ENCODE results near the gene SHISAL2B.
"Not testable (repeated sequence)": the region's sequence is repeated elsewhere in the genome, so short reads cannot be mapped to it uniquely, and the experiment has no call there.

Gene SHISAL2B

GRCh38 chr5:64696414-64696813 is 6.1 kb downstream of the SHISAL2B start:
- DNase-seq (ENCODE audit: low read depth, low spot score): not testable (repeated sequence)

GRCh38 chr5:64700765-64701164 is 10.5 kb downstream of the SHISAL2B start:
- no peak for DNase-seq (ENCODE audit: low read depth, low spot score)

DNA sequence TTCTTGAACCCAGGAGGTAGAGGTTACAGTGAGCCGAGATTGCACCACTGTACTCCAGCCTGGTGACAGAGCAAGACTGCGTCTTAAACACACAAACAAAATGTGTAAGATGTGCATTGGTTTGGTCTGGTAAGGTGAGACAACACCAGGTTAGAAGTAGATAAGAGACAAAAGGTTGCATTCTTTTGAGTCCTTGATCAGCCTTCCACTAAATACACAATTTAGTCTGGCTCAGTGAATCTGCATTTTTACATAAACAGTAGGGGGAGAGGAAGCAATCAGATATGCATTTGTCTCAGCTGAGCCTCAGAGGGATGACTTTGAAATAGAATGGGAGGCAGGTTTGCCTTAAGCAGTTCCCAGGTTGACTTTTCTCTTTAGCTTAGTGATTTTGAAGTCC is 15.8 kb downstream of the SHISAL2B start:
- not testable (repeated sequence) for DNase-seq (ENCODE audit: low read depth, low spot score)

- no peak for DNase-seq (ENCODE audit: low read depth, low spot score)
These were observed 16.9 kb downstream of the SHISAL2B start for GRCh38 chr5:64707191-64707590.

GRCh38 chr5:64714495-64714894 is 24.2 kb downstream of the SHISAL2B start:
- not testable (repeated sequence) for DNase-seq (ENCODE audit: low read depth, low spot score)

DNA sequence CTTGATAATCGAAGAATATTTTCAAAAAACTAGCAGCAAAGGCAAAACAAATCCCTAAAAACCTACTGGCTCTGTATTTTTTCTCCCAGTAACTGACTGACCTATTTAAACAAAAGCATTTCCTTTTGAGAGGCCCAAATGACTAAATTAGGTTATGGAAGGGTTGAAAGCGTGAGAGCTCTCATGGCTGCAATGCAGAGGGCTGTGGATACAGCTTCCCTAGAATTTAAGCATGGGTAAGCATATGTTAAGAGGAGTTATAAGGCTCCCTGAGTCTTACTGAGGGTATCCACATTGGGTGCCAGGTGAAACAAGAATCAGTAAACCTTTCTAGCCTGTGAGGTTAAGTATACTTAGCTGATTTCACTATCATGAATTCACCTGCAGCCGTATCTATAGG is 32.3 kb downstream of the SHISAL2B start:
- no peak for DNase-seq (ENCODE audit: low read depth, low spot score)

DNA sequence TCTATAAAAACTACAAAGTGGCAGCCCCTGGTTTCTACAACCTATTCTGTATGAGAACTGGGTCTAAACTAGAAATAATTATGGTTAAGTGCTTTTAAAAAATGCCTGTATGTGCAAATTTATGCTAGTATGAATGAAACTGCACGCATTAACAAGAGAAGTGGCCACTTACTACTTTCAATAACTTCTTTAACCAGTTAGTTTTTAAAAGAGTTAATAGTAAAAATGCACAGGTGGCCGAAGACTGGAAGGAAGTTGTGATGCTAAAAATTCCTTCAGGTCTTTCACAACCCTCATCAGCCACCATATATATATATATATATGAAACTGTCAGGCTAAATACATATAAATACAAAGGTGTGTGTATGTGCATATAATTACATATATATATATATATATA is 36.8 kb downstream of the SHISAL2B start:
- DNase-seq (ENCODE audit: low read depth, low spot score): no peak

DNA sequence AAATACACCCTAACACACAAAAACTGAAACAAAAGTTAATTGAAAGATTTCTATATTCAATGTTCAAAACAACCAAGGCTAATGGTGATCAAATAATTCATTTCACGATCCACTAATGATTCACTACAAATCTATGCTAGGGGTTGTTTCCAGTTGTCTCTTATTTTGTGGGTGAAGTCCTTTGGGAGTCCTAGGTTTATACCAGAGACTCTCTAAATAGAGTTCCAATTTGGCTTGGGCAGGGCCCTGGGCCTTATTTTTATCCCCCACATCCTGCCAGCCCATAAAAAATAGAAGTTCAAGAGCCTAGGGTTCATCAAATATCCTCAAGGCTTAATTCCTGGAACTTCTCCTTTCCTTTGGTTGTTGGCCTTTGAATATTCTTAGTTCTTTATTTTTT is 52.1 kb downstream of the SHISAL2B start:
- DNase-seq (ENCODE audit: low read depth, low spot score): no peak

DNA sequence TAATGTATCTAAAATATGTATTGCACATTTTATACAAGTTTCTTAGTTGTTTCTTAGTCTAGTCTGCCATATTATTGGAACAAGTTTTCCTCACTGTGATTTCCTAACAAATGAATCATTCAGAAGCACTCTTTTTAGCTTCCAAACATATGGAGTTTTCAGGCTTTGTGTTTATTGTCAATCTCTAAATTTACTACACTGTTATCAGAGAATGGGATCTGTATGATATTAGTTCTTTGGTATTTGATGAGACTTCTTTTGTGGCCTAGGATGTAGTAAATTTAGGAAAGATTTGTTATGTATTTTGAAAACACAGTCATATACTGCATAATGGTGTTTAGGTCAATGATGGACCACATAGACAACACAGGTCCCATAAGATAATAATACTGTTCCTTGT is 52.5 kb downstream of the SHISAL2B start:
- DNase-seq (ENCODE audit: low read depth, low spot score): no peak

DNA sequence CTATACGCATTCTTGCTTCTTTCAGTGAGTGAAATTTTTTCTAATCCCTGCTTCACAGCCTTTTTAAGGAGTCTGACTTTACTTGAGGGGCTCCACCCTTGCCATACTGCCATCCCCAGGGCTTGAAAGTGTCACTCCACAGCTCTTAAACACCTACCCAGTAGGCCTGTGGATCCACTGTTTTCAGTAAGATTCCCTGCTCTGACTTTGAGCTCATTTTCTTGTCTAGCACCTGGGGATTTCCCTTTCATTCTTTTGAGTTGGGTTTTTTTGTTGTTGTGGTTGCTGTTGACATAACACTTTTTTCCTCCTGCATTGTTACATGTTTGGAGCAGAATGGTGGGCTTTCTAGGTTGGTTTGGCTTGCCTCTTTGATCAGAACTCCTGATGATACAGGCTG is 54.6 kb downstream of the SHISAL2B start:
- no peak for DNase-seq (ENCODE audit: low read depth, low spot score)

GRCh38 chr5:64746446-64746845 is 56.1 kb downstream of the SHISAL2B start:
- no peak for DNase-seq (ENCODE audit: low read depth, low spot score)

DNA sequence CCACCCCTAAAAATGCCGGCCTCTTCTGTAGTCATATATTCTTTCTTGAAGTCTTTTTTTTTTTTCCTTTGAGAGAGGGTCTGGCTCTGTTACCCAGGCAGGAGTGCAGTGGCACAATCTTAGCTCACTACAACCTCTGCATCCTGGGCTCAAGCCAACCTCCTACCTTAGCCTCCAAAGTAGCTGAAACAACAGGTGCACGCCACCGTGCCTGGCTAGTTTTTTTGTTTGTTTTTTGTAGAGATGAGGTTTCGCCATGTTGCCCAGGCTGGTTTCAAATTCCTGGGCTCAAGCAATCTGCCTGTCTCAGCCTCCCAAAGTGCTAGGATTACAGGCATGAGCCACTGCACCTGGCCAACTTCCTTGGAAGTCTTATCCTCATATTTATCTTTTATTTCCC is 59.1 kb downstream of the SHISAL2B start:
- no peak for DNase-seq (ENCODE audit: low read depth, low spot score)

DNA sequence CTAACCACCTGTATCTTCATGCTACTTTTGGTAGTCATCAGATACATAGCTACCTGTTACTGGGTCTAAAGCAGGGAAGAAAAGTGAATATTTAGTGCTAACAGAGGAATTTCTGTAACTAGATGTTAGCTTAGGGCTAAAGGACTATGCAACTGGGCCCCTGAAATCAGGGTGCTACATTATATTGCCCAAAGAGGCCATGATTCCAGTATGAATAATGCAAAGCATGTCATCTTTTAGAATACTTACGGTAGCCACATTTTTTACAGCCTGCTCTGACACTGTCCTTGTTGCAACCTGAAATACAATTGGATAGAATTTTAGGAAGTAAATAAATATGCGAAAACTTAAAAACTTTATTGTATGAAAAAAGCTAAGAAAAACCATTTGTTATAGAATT is 63.8 kb downstream of the SHISAL2B start:
- DNase-seq (ENCODE audit: low read depth, low spot score): no peak

DNA sequence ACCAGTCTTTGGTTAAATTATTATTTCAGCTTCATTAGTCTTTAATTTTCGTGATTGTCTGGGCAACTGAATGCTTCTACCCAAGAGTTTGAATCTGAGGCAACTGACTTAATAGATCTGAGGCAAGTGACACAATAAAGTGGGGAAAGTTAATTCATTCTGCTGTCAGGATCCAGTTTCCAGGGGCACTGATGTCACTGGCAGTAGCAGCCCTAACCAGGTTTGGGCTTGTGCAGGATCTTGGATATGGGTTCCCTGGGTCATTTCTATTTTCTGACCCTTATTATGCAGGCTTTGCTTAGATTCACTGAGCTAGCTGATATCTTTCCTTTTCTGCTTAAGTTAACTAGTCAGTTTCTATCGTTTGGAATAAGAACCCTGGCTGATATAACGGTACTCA is 68.6 kb downstream of the SHISAL2B start:
- no peak for DNase-seq (ENCODE audit: low read depth, low spot score)

DNA sequence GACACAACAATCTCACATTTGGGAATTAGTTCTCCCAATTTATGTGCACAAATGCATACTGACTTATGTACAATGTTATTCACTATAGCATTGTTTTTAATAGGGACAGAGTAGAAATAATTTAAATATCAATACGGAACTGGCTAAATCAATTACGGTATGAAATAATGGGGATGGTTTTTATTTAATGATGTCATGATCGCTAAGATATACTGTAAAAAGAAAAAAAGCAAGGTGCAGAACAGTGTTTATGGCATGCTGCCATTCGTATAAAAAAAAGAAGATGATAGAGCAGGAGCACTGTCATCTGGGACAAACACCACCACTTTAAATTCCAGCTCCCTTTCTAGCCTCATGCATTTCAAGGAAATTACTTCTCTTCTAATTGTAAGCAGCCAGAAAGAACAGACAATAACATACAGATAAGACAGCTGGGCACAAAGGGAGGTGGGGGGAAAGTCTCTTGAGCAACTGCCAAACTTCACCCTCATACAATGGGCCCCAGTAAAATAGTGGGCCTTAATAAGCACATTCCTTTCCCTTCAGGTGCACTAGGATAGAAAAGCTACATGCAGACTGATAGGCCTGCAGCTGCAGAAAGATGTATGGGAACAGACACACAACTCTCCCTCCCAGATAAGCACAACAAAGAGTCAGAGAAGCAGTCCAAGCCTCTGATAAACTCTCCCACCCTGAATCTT is 69.8 kb downstream of the SHISAL2B start:
- no peak for DNase-seq (ENCODE audit: low read depth, low spot score)

DNA sequence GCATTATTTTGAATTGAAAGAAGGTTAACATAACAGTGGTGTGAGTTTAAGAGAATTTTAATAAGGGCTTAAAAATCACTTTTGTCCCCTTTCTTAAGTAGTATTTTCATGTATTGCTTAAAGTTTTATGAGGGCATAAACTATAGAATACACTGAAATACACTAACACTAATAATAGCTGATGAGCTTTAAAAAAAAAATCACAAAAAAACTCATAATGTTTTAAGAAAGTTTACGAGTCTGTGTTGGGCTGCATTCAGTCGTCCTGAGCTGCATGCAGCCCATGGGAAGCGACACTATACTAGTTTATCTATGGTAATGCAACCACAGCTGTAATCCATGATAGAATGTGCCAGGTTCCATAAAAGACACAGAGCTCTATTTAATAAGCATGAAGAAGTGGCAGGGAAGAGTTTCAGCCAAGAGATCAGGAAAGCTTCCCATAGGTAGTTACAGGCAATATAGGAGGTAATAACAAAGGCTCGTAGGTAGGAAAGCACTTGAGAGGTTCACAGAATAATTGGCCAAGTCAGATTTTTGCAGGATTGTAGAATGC is 73.7 kb downstream of the SHISAL2B start:
- DNase-seq (ENCODE audit: low read depth, low spot score): no peak

GRCh38 chr5:64765804-64766504 is 75.7 kb downstream of the SHISAL2B start:
- DNase-seq (ENCODE audit: low read depth, low spot score): no peak

- DNase-seq (ENCODE audit: low read depth, low spot score): no peak
These were observed 76.6 kb downstream of the SHISAL2B start for GRCh38 chr5:64766941-64767340.
